Keratinocyte (primary cell): Measurements from ENCODE around the gene MEP1A. TPM values are rescaled to one million over a fixed set of nuclear protein-coding genes. Genes with fewer than 3 reads are reported as not detected.

Experiments
- DNase-seq: peaks from one replicate; pipeline ENCODE4 v3.0.0-alpha.2; 2011; ENCODE audit warnings: low read depth, missing footprints, low spot score
- FAIRE-seq: peaks from 2 replicates; lab custom pipeline; 2011; peaks lifted over from hg19 to GRCh38; lab: Jason Lieb, UNC
- H2AFZ ChIP-seq: 2 replicates; pipeline ENCODE4 v1.6.0; 2012; ENCODE audit warnings: low read length, control low read depth, inconsistent platforms; ENCODE audit not compliant: control insufficient read depth
- H3K27ac ChIP-seq: 2 replicates; pipeline ENCODE4 v1.5.1; 2011; ENCODE audit warnings: low read length; ENCODE audit not compliant: control insufficient read depth, insufficient read depth
- H3K27me3 ChIP-seq: 3 replicates; pipeline ENCODE4 v1.6.0; 2011; ENCODE audit warnings: low read length; ENCODE audit not compliant: control insufficient read depth, insufficient read depth; ENCODE audit errors: extremely low read depth
- H3K36me3 ChIP-seq, 2 experiments: 2 replicates in 1 of 2; 3 replicates in 1 of 2; pipeline ENCODE4 v1.5.1; 2011; ENCODE audit warnings: low read length in 2 of 2, mild to moderate bottlenecking in 1 of 2; ENCODE audit not compliant: control insufficient read depth in 2 of 2, insufficient read depth in 2 of 2; ENCODE audit errors: extremely low read depth in 1 of 2
- H3K4me1 ChIP-seq: 3 replicates; pipeline ENCODE4 v1.5.1; 2011; ENCODE audit warnings: low read length; ENCODE audit not compliant: control insufficient read depth, insufficient read depth; ENCODE audit errors: extremely low read depth
- H3K4me2 ChIP-seq: 3 replicates; pipeline ENCODE4 v1.6.0; 2011; ENCODE audit warnings: low read depth, low read length; ENCODE audit not compliant: control insufficient read depth, insufficient read depth; ENCODE audit errors: extremely low read depth
- H3K4me3 ChIP-seq, 3 experiments: fragments of 200-600 bp in 1 of 3; sonication (generic) in 1 of 3; 2 replicates in 2 of 3; 3 replicates in 1 of 3; pipeline ENCODE4 v1.5.1; 2011 to 2016; ENCODE audit warnings: low read length in 3 of 3, mild to moderate bottlenecking in 3 of 3, control low read depth in 2 of 3, inconsistent platforms in 1 of 3, low read depth in 1 of 3, mixed read lengths in 1 of 3, mixed run types in 1 of 3, moderate library complexity in 1 of 3; ENCODE audit not compliant: control insufficient read depth in 2 of 3, insufficient read depth in 2 of 3; ENCODE audit errors: extremely low read depth in 1 of 3
- H3K79me2 ChIP-seq: 2 replicates; pipeline ENCODE4 v1.6.0; 2012; ENCODE audit warnings: low read length; ENCODE audit not compliant: control insufficient read depth, insufficient read depth
- H3K9ac ChIP-seq: 3 replicates; pipeline ENCODE4 v1.6.0; 2011; ENCODE audit warnings: low read length; ENCODE audit not compliant: control insufficient read depth, insufficient read depth; ENCODE audit errors: extremely low read depth
- H3K9me1 ChIP-seq: 3 replicates; pipeline ENCODE4 v1.6.0; 2011; ENCODE audit warnings: low read length; ENCODE audit not compliant: control insufficient read depth, insufficient read depth; ENCODE audit errors: extremely low read depth
- H3K9me3 ChIP-seq: 2 replicates; pipeline ENCODE4 v1.5.1; 2012; ENCODE audit warnings: low read depth, low read length; ENCODE audit not compliant: control insufficient read depth
- H4K20me1 ChIP-seq: 3 replicates; pipeline ENCODE4 v1.6.0; 2011; ENCODE audit warnings: low read length; ENCODE audit not compliant: control insufficient read depth, insufficient read depth; ENCODE audit errors: extremely low read depth
- EZH2 ChIP-seq: IDR thresholded peaks from one replicate; pipeline ENCODE4 v1.6.1; 2012; ENCODE audit warnings: inconsistent platforms, mild to moderate bottlenecking, low read length, moderate library complexity
- dilution Hi-C: fragments of 300-500 bp; cut with MboI; formaldehyde crosslinking; loops from one replicate; pipeline ENCODE4 v1.7.0; 2020; ENCODE audit warnings: low sequenced_read_pairs; ENCODE audit not compliant: extremely low pct_ligation_motif_present
- polyA plus RNA-seq, 5 experiments: library from polyadenylated mRNA; depleted of rRNA in 3 of 5; stranded (reverse) in 3 of 5; stranded (forward) in 1 of 5; unstranded in 1 of 5; fragments of >200 nt; gene quantifications; 1 replicate in 1 of 5; 2 replicates in 3 of 5; 3 replicates in 1 of 5; pipeline versions ENCODE4 v1.2.1 to v1.2.3, GENCODE V29; 2011 to 2012; ENCODE audit warnings: missing spikeins in 2 of 5, low read depth in 1 of 5, low replicate concordance in 1 of 5
- TF ChIP-seq, protein P1 (sequence below), 3 experiments: IDR thresholded peaks in 1 of 3; conservative IDR thresholded peaks in 1 of 3; optimal IDR thresholded peaks in 1 of 3; 2 replicates in 2 of 3; 3 replicates in 1 of 3; pipeline versions ENCODE3 to v1.5.1; 2011; ENCODE audit warnings: low read length in 3 of 3, mild to moderate bottlenecking in 3 of 3, moderate library complexity in 2 of 3, control low read depth in 1 of 3, inconsistent platforms in 1 of 3; ENCODE audit not compliant: insufficient read depth in 2 of 3; ENCODE audit errors: extremely low read depth in 1 of 3

The MEP1A gene
- polyA plus RNA-seq, 1 donor (not counting 4 experiments of a cell fraction or from before 2014, with no cell fraction given): 0.07 TPM

DNA sequence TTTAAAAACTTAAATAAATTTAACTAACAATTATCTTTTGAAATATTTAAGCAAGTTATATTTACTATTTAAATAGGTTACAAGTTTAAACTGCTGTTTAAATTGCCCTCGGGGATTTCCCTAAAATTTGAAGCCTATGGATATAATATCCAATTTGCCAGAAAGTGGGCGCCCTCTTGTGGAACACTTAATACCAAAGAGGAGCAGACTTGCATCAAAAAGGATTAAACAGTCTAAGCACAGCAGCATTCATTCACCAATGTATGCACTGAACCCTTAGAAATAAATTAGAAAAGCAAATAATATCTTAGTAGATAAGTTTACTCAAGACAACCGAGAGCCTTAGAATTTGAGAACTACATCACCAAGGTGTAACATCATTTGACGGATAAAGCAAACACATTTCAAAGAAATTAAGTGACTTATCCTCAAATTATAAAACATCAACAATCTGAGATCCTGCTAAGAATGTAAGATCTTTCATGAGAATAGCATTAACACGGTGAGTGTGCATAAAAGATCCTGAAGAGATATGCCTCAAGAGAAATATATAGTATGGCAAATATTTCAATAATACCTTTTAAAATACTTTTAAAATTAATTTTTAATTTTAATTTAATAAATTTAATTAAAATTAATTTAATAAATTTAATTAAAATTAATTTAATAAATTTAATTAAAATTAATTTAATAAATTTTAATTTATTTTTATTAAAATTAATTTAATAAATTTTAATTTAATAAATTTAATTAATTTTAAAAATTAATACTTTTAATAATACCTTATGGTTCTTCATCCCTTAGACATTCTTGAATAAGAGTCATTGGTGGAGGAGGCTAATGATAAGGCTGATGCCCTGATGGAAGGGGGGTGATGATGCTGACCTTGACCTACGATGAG is 11.5 kb upstream of the MEP1A start:
- FAIRE-seq (no peak), DNase-seq (peak; percentile 21)
- Histone ChIP-seq H3K9ac (no peak overlapping the region), H3K4me2 (no peak overlapping the region), H3K27me3 (no peaks in the 10 kb centered on the region), H3K9me3 (no peaks in the 10 kb centered on the region), H3K27ac (no peak overlapping the region), H3K79me2 (no peaks in the 10 kb centered on the region), H4K20me1 (no peaks in the 10 kb centered on the region), H2AFZ (no peak overlapping the region), H3K4me1 (no peaks in the 10 kb centered on the region), H3K36me3 (no peaks in the 10 kb centered on the region), H3K4me3 (no peak overlapping the region), H3K9me1 (no peaks in the 10 kb centered on the region)
- TF ChIP-seq EZH2: no peak
- TF ChIP-seq, protein P1, sequence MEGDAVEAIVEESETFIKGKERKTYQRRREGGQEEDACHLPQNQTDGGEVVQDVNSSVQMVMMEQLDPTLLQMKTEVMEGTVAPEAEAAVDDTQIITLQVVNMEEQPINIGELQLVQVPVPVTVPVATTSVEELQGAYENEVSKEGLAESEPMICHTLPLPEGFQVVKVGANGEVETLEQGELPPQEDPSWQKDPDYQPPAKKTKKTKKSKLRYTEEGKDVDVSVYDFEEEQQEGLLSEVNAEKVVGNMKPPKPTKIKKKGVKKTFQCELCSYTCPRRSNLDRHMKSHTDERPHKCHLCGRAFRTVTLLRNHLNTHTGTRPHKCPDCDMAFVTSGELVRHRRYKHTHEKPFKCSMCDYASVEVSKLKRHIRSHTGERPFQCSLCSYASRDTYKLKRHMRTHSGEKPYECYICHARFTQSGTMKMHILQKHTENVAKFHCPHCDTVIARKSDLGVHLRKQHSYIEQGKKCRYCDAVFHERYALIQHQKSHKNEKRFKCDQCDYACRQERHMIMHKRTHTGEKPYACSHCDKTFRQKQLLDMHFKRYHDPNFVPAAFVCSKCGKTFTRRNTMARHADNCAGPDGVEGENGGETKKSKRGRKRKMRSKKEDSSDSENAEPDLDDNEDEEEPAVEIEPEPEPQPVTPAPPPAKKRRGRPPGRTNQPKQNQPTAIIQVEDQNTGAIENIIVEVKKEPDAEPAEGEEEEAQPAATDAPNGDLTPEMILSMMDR (optimal IDR thresholded peaks at IDR 0.05 in 1 of 3, IDR thresholded peaks at IDR 0.05 in 1 of 3, conservative IDR thresholded peaks at IDR 0.05 in 1 of 3; ENCODE audit: extremely low read depth in 1 of 3, insufficient read depth in 2 of 3, low read length in 3 of 3): peak; percentile 30 to 56 (median 51)
- dilution Hi-C loops: no loop called here

DNA sequence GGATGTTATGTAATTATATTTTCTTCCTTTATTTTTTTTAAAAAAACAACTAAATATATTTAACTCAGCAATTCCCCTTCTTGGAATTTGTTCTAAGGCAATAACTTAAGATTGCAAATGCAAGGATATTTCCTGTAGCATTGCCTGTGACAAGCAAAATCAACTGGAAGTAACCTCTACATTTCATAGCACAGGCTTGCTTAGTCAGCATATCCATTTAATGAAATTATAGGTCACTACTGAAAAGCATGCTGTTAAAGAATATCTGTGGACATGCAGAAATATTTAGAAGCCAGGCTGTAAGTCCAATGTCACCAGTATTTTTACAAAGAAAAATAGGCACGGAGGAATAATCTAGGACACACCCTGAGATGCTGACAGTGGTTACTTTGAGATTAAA is 8.7 kb upstream of the MEP1A start:
- DNase-seq (no peak), FAIRE-seq (no peak)
- H2AFZ ChIP-seq: no peak overlapping the region
- TF ChIP-seq EZH2: no peak
- TF ChIP-seq, protein P1 (optimal IDR thresholded peaks at IDR 0.05 in 1 of 3, IDR thresholded peaks at IDR 0.05 in 1 of 3, conservative IDR thresholded peaks at IDR 0.05 in 1 of 3; ENCODE audit: extremely low read depth in 1 of 3, insufficient read depth in 2 of 3, low read length in 3 of 3): no peak
- no peaks in the 10 kb centered on the region for H3K4me1 ChIP-seq
- H3K9me1 ChIP-seq: no peaks in the 10 kb centered on the region
- no peak overlapping the region for H3K4me3 ChIP-seq
- no peaks in the 10 kb centered on the region for H3K9me3 ChIP-seq
- no peak overlapping the region for H3K27ac ChIP-seq
- H3K79me2 ChIP-seq: no peaks in the 10 kb centered on the region
- no peak overlapping the region for H3K9ac ChIP-seq
- no peaks in the 10 kb centered on the region for H4K20me1 ChIP-seq
- dilution Hi-C loops: no loop called here
- no peaks in the 10 kb centered on the region for H3K27me3 ChIP-seq
- H3K4me2 ChIP-seq: no peak overlapping the region
- no peaks in the 10 kb centered on the region for H3K36me3 ChIP-seq
